SK-N-SH (cell line): ENCODE data around the gene DDC. TPM values are rescaled to one million over a fixed set of nuclear protein-coding genes. Genes with fewer than 3 reads are reported as not detected.

ENCODE experiments used
- CTCF ChIA-PET: fragments of 300-600, 350-600 bp; formaldehyde crosslinking; extraction: SDS; loops from one replicate; lab custom pipeline; 2021; lab: Yijun Ruan, JAX
- POLR2A ChIA-PET: fragments of 350-600 bp; sonication (Branson Sonifier 250); formaldehyde crosslinking; extraction: SDS; loops from one replicate; lab custom pipeline; 2020; ENCODE audit warnings: antibody characterized with exemption, inconsistent platforms; lab: Yijun Ruan, JAX
- DNase-seq: peaks from one replicate; pipeline ENCODE4 v3.0.0; 2012
- H2AFZ ChIP-seq: fragments of 200-600 bp; sonication (generic); 2 replicates; pipeline ENCODE4 v1.8.1; 2016; ENCODE audit warnings: antibody characterized with exemption, mild to moderate bottlenecking, low read depth
- H3F3A ChIP-seq: fragments of 200-600 bp; sonication (generic); replicated peaks from 2 replicates; pipeline ENCODE3; 2016; ENCODE audit warnings: antibody characterized with exemption, mild to moderate bottlenecking; ENCODE audit not compliant: insufficient read depth
- H3K27ac ChIP-seq, 2 experiments: fragments of 200-500 bp in 1 of 2; fragments of 200-600 bp in 1 of 2; sonication (Bioruptor generic) in 1 of 2; sonication (generic), shearing (Covaris generic) in 1 of 2; 2 replicates each; pipeline versions ENCODE4 v1.5.1 to v1.6.1; 2014 to 2016; ENCODE audit warnings: low read depth in 2 of 2, inconsistent platforms in 1 of 2, low read length in 1 of 2, mild to moderate bottlenecking in 1 of 2, mixed read lengths in 1 of 2
- H3K27me3 ChIP-seq: fragments of 200-600 bp; sonication (generic), shearing (Covaris generic); 2 replicates; pipeline ENCODE4 v1.6.1; 2016; ENCODE audit warnings: mixed run types; ENCODE audit not compliant: insufficient read depth
- H3K36me3 ChIP-seq, 2 experiments: fragments of 200-500 bp in 1 of 2; fragments of 200-600 bp in 1 of 2; sonication (Bioruptor generic) in 1 of 2; sonication (generic) in 1 of 2; replicated peaks in 1 of 2; 2 replicates each; pipeline versions ENCODE3 to v1.5.1; 2014 to 2016; ENCODE audit warnings: low read length in 1 of 2, mild to moderate bottlenecking in 1 of 2; ENCODE audit not compliant: insufficient read depth in 2 of 2, control insufficient read depth in 1 of 2
- H3K4me1 ChIP-seq, 2 experiments: fragments of 200-500 bp in 1 of 2; fragments of 200-600 bp in 1 of 2; sonication (Bioruptor generic) in 1 of 2; sonication (generic), shearing (Covaris generic) in 1 of 2; 2 replicates each; pipeline versions ENCODE4 v1.5.1 to v1.6.1; 2014 to 2016; ENCODE audit warnings: low read depth in 1 of 2, low read length in 1 of 2, mixed run types in 1 of 2; ENCODE audit not compliant: insufficient read depth in 2 of 2, control insufficient read depth in 1 of 2
- H3K4me2 ChIP-seq: fragments of 200-600 bp; sonication (generic), shearing (Covaris generic); 2 replicates; pipeline ENCODE4 v1.6.1; 2017; ENCODE audit warnings: mixed run types
- H3K4me3 ChIP-seq, 2 experiments: fragments of 200-500 bp in 1 of 2; fragments of 200-600 bp in 1 of 2; sonication (Bioruptor generic) in 1 of 2; sonication (generic), shearing (Covaris generic) in 1 of 2; 2 replicates each; pipeline versions ENCODE4 v1.5.1 to v1.8.1; 2014 to 2016; ENCODE audit warnings: low read depth in 2 of 2, inconsistent platforms in 1 of 2, low read length in 1 of 2, mild to moderate bottlenecking in 1 of 2, mixed read lengths in 1 of 2, moderate library complexity in 1 of 2
- H3K79me2 ChIP-seq: fragments of 200-600 bp; sonication (generic); 2 replicates; pipeline ENCODE4 v1.8.1; 2017; ENCODE audit warnings: mild to moderate bottlenecking; ENCODE audit not compliant: insufficient read depth
- H3K9ac ChIP-seq: fragments of 200-600 bp; sonication (generic); 2 replicates; pipeline ENCODE4 v1.6.1; 2017; ENCODE audit warnings: mixed run types
- H3K9me2 ChIP-seq: fragments of 200-600 bp; sonication (generic); 2 replicates; pipeline ENCODE4 v1.6.1; 2017; ENCODE audit warnings: mixed run types
- H3K9me3 ChIP-seq: fragments of 200-600 bp; sonication (generic); 2 replicates; pipeline ENCODE4 v1.6.1; 2017; ENCODE audit warnings: mixed run types, mild to moderate bottlenecking, moderate library complexity
- H4K20me1 ChIP-seq: fragments of 200-600 bp; sonication (generic); 2 replicates; pipeline ENCODE4 v1.6.1; 2017; ENCODE audit warnings: mild to moderate bottlenecking, mixed run types; ENCODE audit not compliant: insufficient read depth
- CHD2 ChIP-seq: fragments of 150-350 bp; IDR thresholded peaks from 2 replicates; pipeline ENCODE4 v1.6.1; 2018; ENCODE audit warnings: low read length; ENCODE audit not compliant: partially characterized antibody
- EP300 ChIP-seq, 2 experiments: IDR thresholded peaks; 2 replicates each; pipeline versions ENCODE4 v1.4.0 to v1.6.1; 2012; ENCODE audit warnings: borderline replicate concordance in 1 of 2, low read depth in 1 of 2, low read length in 1 of 2
- EZH2phosphoT487 ChIP-seq: fragments of 200-600 bp; sonication (generic); IDR thresholded peaks from 2 replicates; pipeline ENCODE4 v1.6.1; 2017; ENCODE audit warnings: low read depth, mixed run types, mild to moderate bottlenecking, antibody characterized with exemption, moderate library complexity, borderline replicate concordance
- FOSL2 ChIP-seq: IDR thresholded peaks from 2 replicates; pipeline ENCODE4 v1.4.0; 2012; ENCODE audit warnings: low read depth, mild to moderate bottlenecking, moderate library complexity, borderline replicate concordance
- FOXM1 ChIP-seq: IDR thresholded peaks from 2 replicates; pipeline ENCODE4 v1.4.0; 2012; ENCODE audit warnings: low read depth, mild to moderate bottlenecking
- GATA2 ChIP-seq: sonication (generic); formaldehyde crosslinking; IDR thresholded peaks from 2 replicates; pipeline ENCODE4 v1.5.0; 2020; ENCODE audit warnings: mild to moderate bottlenecking, missing genetic modification reagents
- JUND ChIP-seq: IDR thresholded peaks from 2 replicates; pipeline ENCODE4 v1.4.0; 2012
- MXI1 ChIP-seq: IDR thresholded peaks from 2 replicates; pipeline ENCODE4 v1.6.1; 2012; ENCODE audit warnings: mild to moderate bottlenecking, low read depth, low read length, improper control_type of control experiment
- POLR2AphosphoS5 ChIP-seq: IDR thresholded peaks from 2 replicates; pipeline ENCODE4 v1.6.1; 2012; ENCODE audit warnings: low read depth, low read length
- RCOR1 ChIP-seq: fragments of 150-350 bp; IDR thresholded peaks from 2 replicates; pipeline ENCODE4 v1.6.1; 2017; ENCODE audit warnings: antibody characterized with exemption, low read length
- RXRA ChIP-seq: IDR thresholded peaks from 2 replicates; pipeline ENCODE4 v1.4.0; 2012; ENCODE audit warnings: low read depth, mild to moderate bottlenecking, borderline replicate concordance
- SIN3A ChIP-seq: IDR thresholded peaks from 2 replicates; pipeline ENCODE4 v1.6.1; 2012; ENCODE audit warnings: low read depth, mild to moderate bottlenecking, low read length, moderate library complexity, borderline replicate concordance
- SMC3 ChIP-seq: IDR thresholded peaks from 2 replicates; pipeline ENCODE4 v1.6.1; 2012; ENCODE audit warnings: low read depth, low read length, improper control_type of control experiment
- TEAD4 ChIP-seq: IDR thresholded peaks from 2 replicates; pipeline ENCODE4 v1.4.0; 2012; ENCODE audit warnings: mild to moderate bottlenecking, borderline replicate concordance; ENCODE audit not compliant: insufficient read depth
- WGBS: methylation state at CpG from one replicate; pipeline ENCODE4 v1.1.6; 2017; ENCODE audit warnings: low lambda C conversion rate; 5-methylcytosine and 5-hydroxymethylcytosine counted together
- polyA plus RNA-seq, 3 experiments: library from polyadenylated mRNA; depleted of rRNA; stranded (reverse); fragments of >200 nt; gene quantifications; 2 replicates each; pipeline ENCODE4 v1.2.3, GENCODE V29; 2012
- TF ChIP-seq, protein P1 (sequence below): IDR thresholded peaks from 2 replicates; pipeline ENCODE4 v1.6.1; 2012; ENCODE audit warnings: mild to moderate bottlenecking, low read depth, low read length, moderate library complexity

Gene DDC
- polyA plus RNA-seq, 1 of the 3 experiments (the other 2 are of a cell fraction) = 1.8 TPM

DNA sequence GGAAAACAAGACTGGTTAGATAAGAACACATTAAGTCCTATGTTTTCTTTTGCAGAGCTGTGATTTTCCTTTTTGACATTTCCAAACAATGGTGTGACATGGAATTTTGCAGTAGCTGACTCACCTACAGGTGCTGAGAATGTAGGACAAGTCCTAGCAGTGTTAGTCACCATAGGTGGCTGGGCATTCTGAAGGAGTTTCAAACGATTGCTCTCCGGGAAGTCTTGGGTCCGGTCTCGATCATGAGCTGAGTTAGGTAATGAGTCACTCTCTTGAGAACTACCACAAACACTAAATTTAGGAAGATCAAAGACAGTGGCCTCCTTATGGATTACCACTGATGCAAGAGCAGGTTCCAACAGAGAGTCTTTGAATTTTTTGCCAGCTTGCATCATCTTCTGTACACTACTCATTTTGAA lies 118.7 kb downstream of the DDC start (continued):
- TF ChIP-seq SMC3 (no peak), RXRA (no peak), FOXM1 (no peak), POLR2AphosphoS5 (no peak)

DNA sequence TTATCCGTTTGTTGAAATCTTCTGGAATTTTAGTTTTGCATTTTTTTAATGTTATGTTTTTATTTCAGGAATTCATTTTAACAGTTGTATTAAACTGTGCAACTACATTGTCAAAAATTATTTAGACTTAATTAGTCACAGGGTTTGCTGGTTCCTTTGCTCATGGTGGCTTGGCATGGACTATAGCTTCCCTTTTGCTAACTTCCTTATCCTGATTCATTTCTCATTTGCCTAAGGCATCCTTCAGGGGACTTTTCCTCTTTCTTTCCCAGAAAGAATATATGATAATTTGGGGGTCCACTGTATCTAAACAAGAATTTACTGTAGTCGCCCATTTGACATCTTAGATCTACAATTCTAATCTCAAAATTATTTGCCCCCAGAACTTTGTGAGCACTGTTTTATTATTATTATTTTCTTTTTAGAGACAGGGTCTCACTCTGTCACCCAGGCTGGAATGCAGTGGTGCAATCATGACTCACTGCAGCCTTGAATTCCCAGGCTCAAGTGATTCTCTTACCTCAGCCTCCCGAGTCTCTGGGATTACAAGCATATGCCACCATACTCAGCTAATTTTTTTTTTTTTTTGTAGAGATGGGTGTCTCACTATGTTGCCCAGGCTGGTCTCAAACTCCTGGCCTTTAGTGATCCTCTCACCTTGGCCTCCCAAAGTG lies 128.9 kb downstream of the DDC start:
- H3K9me2 ChIP-seq = no peaks in the 10 kb centered on the region
- H3K9me3 ChIP-seq = no peaks in the 10 kb centered on the region
- no peak overlapping the region for H2AFZ ChIP-seq
- POLR2A ChIA-PET = no interaction called here
- WGBS = 65% methylated on average over 3 of the region's 3 CpGs
- no peaks in the 10 kb centered on the region for H4K20me1 ChIP-seq
- CTCF ChIA-PET = interaction anchor here (1.8 to 3.9 kb wide), 4 partner anchors 12 to 231 kb away, joined by 8 to 15 read pairs (median 10); partner anchors contain the start of gene FIGNL1
- H3K27me3 ChIP-seq = no peaks in the 10 kb centered on the region
- H3K27ac ChIP-seq = peak overlapping the region in 1 of 2 experiments; percentile 54; a peak in 2 of 4 replicates
- H3K4me2 ChIP-seq = no peak overlapping the region
- TF ChIP-seq JUND (0 out of 2 replicates have a peak, but pooled peaks have one; percentile 17), FOXM1 (no peak), FOSL2 (0 out of 2 replicates have a peak, but pooled peaks have one; percentile 22)
- TF ChIP-seq, protein P1, sequence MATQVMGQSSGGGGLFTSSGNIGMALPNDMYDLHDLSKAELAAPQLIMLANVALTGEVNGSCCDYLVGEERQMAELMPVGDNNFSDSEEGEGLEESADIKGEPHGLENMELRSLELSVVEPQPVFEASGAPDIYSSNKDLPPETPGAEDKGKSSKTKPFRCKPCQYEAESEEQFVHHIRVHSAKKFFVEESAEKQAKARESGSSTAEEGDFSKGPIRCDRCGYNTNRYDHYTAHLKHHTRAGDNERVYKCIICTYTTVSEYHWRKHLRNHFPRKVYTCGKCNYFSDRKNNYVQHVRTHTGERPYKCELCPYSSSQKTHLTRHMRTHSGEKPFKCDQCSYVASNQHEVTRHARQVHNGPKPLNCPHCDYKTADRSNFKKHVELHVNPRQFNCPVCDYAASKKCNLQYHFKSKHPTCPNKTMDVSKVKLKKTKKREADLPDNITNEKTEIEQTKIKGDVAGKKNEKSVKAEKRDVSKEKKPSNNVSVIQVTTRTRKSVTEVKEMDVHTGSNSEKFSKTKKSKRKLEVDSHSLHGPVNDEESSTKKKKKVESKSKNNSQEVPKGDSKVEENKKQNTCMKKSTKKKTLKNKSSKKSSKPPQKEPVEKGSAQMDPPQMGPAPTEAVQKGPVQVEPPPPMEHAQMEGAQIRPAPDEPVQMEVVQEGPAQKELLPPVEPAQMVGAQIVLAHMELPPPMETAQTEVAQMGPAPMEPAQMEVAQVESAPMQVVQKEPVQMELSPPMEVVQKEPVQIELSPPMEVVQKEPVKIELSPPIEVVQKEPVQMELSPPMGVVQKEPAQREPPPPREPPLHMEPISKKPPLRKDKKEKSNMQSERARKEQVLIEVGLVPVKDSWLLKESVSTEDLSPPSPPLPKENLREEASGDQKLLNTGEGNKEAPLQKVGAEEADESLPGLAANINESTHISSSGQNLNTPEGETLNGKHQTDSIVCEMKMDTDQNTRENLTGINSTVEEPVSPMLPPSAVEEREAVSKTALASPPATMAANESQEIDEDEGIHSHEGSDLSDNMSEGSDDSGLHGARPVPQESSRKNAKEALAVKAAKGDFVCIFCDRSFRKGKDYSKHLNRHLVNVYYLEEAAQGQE = no peak
- peaks cover 0 to 11% of the 10 kb centered on the region in 2 experiments; a peak in 2 of 4 replicates for H3K4me1 ChIP-seq
- H3K79me2 ChIP-seq = no peaks in the 10 kb centered on the region; the same call in 1 of the 2 replicates
- peaks cover 14 to 26% of the 10 kb centered on the region in 2 experiments for H3K36me3 ChIP-seq
- H3F3A ChIP-seq = peaks cover 18% of the 10 kb centered on the region
- H3K4me3 ChIP-seq = no peak overlapping the region
- H3K9ac ChIP-seq = no peak overlapping the region
- DNase-seq = no peak

DNA sequence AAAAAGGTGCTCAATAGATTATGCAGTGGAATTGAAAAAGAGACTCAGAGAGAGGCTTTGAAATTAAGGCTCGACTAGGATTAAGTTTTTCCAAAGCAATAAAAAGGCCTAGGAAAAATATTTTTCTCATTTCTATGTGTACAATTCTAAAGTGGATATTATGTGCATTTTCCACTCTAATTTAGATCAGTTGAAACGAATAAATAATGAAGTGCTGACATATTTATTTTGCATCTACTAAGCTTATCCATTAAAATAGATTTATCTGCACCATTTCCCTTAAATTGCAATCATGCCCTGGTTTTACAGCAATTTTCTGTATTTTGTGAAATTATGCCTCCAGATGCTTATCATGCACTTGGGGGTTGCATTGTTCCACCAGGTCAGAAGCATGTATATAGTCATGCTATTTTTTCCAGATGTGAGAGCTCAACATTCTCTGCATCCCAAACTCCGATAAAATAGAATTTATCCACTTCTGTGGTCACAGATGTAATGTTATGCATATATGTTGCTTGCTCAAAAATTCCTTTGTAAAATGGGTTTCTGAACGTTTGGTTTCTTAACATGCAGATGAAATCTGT lies 133.4 kb downstream of the DDC start:
- Histone ChIP-seq H3K9ac (no peak overlapping the region), H3K9me2 (no peaks in the 10 kb centered on the region), H3K27me3 (no peaks in the 10 kb centered on the region)
- ChIA-PET POLR2A (no interaction called here), CTCF (interaction anchor here (1.3 to 2.4 kb wide), 8 partner anchors 8 to 281 kb away, joined by 3 to 11 read pairs (median 4); no protein-coding TSS in a partner anchor)
- no peak for DNase-seq
- TF ChIP-seq RCOR1 (peak; percentile 77; the same call in 1 of the 2 replicates), MXI1 (no peak), EP300 (IDR thresholded peaks at IDR 0.05; ENCODE audit: borderline replicate concordance in 1 of 2, low read depth in 1 of 2, low read length in 1 of 2) (peak in 1 of 2 experiments; percentile 45; a peak in 1 of 4 replicates), TEAD4 (no peak), GATA2 (CRISPR knock-in tag) (peak; percentile 64), CHD2 (peak; percentile 42), SIN3A (no peak), EZH2phosphoT487 (no peak)
- TF ChIP-seq, all 33 proteins: peak for 4
- Histone ChIP-seq H3F3A (peaks cover 12% of the 10 kb centered on the region), H3K4me1 (peaks cover 0 to 12% of the 10 kb centered on the region in 2 experiments; a peak in 2 of 4 replicates), H3K79me2 (no peaks in the 10 kb centered on the region), H3K9me3 (no peaks in the 10 kb centered on the region), H4K20me1 (no peaks in the 10 kb centered on the region), H3K27ac (no peak overlapping the region; a peak in 1 of 4 replicates), H3K4me3 (no peak overlapping the region), H2AFZ (no peak overlapping the region), H3K4me2 (no peak overlapping the region), H3K36me3 (peaks cover 0 to 3% of the 10 kb centered on the region in 2 experiments)
- 44% methylated on average over 4 of the region's 4 CpGs for WGBS
